Measurements from ENCODE around the gene SULT1C4.
A peak's percentile ranks its signal among the peaks of the same experiment; 100 is the strongest.
"Not testable (repeated sequence)": the region's sequence is repeated elsewhere in the genome, so short reads cannot be mapped to it uniquely, and the experiment has no call there.

Gene SULT1C4

DNA sequence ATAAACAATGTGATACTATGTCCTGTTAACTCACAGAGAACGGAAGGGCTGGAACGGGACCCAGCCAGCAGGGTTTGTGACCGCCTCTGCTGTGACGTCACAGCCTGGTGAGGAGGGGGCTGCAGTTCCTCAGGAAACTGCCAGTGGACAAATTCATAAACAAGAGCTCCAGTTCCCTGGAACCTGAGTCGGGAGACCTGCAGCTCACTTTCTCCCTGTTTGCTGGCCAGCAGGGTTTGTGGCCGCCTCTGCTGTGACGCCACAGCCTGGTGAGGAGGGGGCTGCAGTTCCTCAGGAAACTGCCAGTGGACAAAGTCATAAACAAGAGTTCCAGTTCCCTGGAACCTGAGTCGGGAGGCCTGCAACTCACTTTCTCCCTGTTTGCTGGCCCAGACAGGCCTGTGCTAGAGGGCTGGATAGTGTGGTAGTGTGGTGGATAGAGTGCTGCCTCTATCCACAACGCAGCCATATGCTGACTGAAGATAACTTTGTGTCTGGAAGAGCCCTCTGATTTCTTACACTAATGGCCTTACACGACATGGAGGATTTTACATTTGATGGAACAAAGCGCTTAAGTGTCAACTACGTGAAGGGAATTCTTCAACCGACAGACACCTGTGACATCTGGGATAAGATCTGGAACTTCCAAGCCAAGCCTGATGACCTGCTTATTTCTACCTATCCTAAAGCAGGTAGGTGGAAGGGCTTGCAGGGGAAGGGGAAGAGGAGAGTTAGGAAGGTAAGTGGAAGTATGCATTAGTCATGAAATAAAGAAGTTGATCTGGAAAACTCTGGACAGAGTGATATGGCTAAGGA, at the start of gene SULT1C4:
Gene SULT1C4, plus strand, starts transcription at position 140 of the 816 bp plus-strand sequence. Its CDS starts 384 bp downstream, at position 524.
- no peak for DNase-seq (ENCODE audit: low read depth)

DNA sequence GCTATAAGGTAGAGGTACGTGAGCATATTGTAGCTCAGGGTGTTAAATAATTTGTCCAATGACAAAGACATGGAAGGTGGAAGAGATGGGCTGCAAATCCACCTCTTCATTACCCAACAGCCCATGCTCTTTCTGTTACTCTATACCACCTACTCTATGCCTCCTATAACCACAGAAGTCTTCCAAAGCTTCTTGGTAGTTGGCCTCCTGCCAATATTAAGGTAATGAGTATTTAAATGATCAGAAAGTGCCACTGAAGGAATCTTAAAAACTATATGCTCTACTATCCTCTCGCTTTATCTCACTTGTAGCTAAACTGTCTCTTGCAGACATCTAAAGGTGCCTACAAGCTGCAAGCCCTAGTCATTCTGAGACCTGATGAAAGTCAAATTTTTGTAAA, 48.0 kb upstream of the SULT1C4 start:
- DNase-seq (ENCODE audit: low read depth): no peak

DNA sequence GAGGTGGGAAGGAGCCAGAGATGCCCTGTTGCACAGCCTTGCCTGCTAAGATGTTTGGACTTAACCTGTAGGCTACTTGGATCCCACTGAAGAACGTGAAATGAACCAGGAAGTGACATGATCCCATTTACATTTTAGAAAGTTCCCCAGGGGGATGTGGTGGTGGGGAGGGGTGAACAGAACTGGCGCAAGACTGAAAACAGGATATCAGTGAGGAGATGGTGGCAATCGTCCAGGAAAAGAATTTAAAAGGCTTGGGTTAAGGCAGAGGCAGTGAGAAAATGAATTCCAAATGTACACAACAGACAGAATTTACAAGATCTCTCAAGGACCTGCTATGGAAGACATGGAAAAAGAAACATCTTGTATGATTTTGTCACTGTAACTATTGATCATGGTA, 46.8 kb upstream of the SULT1C4 start:
- no peak for DNase-seq (ENCODE audit: low read depth)

DNA sequence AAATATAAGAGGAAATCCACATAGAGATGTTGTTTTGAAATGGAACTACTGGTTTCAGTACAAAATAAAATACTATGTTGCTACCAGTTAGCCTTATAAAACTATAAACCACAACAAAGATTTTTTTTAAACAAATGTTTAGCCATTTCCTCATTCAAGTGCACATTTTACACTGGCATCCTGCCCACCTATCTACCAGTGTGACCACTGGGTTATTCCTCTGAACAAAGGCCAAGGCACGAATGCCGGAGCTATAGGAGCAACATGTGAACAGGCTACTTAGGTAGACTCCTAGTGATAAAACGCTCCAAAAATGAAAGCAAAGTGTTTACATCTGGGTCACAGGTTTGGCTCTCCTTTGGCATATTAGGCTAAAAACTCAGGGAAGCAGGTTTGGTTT, 31.8 kb upstream of the SULT1C4 start:
- no peak for DNase-seq (ENCODE audit: low read depth)

DNA sequence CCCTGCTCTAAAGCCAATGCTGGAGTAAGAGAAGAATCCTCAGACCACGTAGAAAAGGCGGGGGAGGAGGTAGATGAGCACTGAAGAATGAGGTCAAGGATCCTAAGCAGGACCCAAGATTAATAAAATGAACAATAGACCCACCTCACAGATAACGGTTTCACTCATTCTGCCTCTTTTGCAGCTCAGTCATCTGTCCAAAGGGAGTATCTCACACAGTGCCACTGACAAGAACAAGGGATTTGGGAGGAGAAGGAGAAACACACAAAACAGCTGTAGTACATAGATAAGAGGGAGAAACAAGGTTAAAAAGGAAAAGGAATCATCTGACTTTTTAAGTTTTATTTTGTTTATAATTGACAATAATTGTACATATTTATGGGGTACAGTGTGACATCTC, 30.9 kb upstream of the SULT1C4 start:
- DNase-seq (ENCODE audit: low read depth): no peak

DNA sequence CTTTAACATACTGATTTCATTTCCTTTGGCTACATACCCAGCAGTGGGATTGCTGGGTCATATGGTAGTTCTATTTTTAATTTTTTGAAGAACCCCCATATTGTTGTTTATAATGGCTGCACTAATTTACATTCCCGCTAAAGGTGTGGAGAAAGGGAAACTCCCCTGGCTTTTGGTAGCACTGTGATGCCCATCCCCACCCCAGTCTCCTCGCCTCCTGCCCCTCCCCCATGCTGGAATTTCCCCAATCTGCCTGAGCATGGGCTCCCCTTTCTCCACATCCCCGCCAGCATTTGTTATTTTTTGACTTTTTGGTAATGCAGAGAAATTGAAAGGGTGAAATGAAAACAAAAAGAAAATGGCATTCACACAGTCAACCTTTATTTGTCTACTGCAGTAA, 30.0 kb upstream of the SULT1C4 start:
- no peak for DNase-seq (ENCODE audit: low read depth)

DNA sequence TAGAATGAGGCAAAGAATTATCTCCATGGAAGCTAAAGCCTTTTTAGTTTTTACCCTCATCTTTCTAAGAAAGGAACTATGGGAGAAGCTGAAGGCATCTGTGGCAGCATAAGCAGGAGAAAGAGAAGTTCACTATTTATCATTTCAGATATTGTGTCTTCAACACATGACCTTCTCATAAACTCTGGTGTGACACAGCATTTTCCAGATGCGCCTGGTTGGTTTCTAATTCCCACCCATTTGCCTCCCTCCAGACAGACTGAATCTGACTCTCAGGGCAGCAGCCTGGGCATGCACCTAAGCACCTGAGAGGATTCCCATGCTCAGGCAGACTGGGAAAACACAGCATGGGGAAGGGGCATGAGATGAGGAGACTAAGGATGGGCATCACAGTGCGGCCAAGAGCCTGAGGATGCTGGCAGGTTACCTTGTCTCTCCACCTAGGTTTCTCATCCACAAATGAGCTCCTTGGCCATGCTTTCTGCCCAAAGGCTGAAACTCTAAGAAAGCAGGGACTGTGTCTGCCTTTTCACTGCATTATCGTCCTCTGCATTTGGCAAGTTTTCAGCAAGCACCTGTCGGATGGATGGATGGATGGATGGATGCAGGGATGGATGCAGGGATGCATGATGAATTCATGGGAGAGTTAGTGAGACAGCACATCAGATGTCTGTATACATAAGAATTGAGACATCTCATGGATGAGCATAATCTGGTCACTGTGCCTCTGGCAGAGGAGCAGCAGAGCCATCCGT, 28.8 kb upstream of the SULT1C4 start:
- no peak for DNase-seq (ENCODE audit: low read depth)

DNA sequence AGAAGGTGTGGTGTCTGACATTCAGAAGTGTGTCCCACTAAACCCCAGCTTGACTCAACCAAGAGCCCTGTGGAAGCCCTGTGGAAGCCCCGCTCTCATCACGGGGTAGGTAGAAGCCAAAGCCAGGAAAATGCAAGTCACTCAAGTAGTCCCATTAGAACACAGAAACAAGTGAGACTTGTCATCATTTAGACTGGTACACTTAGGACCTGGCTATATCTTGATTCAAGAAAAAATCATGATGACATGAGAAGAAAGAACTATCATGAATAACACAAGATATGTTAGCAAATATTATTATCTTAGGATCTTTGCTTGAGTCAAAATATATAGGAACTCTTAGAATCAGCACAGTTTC, 28.2 kb upstream of the SULT1C4 start:
- no peak for DNase-seq (ENCODE audit: low read depth)

DNA sequence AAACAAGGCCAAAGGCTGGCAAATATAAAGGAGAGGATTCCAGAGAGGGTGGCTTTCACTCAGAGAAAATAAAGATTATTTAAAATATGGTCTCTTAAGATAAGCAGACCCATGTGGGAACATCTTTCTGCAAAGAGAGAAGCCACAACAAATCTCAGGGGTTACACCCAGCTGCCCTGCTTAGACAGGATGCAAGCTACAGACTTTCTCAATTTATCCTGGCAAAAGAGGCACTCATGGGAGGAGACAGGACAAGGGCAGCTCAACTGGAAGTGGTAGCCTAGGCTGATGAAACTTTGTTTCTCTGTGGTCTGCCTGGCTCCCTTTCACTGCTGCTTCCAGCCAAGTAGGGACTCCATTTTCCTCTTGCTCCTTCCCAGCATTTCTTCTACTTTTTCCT, 25.9 kb upstream of the SULT1C4 start:
- DNase-seq (ENCODE audit: low read depth): peak; percentile 19

DNA sequence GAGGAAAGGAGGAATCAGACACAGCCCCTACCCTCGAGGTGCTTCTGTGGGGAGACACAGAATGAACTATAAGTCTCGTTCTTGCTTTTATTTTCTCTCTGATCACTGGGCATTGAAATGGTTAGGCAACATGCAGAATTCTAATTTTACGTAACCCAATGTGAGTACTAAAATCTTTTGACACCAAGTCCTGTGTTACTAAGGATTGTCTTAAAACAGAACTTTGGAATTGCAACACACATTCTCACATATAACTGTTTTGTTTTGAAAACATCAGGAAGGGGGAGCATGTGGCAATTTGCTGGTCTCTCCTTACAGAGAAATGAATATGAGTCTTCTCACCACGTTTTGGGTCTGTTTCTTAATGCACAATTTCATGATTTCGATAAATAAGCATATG, 23.6 kb upstream of the SULT1C4 start:
- DNase-seq (ENCODE audit: low read depth): peak; percentile 21

DNA sequence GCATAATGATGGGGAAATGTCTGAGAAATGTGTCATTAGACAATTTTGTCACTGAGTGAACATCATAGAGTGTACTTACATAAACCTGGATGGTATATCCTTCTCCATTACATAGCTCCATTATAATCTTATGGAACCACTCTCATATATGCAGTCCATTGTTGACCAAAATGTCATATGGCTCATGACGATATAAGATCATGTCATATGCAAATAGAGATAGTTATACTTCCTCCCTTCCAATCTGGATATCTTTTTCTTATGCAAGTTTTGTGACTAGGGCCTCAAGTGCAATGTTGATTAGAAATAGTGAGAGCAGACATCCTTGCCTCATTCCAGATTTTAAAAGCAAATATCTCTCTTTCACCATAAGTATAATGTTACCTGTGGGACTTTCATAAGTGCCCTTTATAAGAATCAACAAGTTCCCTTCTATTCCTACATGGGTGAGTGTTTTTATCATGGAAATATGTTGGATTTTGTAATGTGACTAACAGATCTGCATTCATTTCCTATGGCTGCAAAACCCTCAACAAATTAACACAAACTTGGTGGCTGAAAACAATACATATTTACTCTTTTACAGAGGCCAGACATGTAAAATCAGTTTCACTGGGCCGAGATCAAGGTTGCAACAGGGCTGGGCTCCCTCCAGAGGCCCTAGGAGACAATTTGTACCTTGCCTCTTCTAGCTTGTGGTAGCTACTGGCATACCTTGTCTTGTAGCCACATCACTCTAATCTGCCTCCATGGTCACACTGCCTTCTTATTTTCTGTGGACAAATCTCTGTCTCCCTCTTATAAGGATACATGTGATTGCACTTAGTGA, 21.6 kb upstream of the SULT1C4 start:
- no peak for DNase-seq (ENCODE audit: low read depth)

DNA sequence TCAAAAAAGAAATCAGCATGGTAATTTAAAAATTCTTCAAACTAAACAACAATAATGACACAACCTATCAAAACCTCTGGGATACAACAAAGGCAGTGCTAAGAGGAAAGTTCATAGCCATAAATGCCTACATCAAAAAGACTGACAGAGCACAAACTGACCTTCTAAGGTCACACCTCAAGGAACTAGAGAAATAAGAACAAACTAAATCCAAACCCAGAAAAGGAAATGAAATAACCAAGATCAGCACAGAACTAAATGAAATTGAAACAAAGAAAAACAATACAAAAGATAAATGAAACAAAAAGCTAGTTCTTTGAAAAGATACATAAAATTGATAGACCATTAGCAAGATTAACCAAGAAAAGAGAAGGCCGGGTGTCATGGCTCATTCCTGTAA, 18.4 kb upstream of the SULT1C4 start:
- not testable (repeated sequence) for DNase-seq (ENCODE audit: low read depth)

DNA sequence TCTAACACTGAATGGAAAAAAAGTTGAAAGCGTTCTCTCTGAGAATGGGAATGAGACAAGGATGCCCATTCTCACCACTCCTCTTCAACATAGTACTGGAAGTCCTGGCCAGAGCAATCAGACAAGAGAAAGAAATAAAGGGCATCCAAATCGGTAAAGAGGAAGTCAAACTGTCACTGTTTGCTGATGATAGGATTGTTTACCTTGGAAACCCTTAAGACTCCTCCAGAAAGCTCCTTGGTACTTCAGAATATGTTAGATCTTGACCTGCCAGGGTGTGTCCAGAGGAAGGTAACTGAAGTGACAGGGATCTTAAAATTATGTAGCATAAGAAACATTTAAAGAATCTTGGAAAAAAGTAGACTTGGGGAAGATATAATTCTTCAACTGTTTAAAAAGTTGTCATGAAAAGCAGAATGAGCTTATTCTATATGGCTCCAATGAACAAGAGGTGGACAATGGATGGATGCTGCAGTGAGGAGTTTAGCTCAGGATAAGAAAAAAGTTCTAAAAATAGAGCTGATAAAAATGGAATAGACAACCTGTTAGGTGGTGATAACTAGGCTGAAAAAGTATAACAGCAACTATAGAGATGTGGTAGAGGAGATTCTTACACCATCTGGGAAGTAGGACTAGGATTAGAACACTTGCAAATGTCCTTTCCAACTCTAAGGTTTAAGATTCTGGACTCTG, 16.8 kb upstream of the SULT1C4 start:
- no peak for DNase-seq (ENCODE audit: low read depth)

DNA sequence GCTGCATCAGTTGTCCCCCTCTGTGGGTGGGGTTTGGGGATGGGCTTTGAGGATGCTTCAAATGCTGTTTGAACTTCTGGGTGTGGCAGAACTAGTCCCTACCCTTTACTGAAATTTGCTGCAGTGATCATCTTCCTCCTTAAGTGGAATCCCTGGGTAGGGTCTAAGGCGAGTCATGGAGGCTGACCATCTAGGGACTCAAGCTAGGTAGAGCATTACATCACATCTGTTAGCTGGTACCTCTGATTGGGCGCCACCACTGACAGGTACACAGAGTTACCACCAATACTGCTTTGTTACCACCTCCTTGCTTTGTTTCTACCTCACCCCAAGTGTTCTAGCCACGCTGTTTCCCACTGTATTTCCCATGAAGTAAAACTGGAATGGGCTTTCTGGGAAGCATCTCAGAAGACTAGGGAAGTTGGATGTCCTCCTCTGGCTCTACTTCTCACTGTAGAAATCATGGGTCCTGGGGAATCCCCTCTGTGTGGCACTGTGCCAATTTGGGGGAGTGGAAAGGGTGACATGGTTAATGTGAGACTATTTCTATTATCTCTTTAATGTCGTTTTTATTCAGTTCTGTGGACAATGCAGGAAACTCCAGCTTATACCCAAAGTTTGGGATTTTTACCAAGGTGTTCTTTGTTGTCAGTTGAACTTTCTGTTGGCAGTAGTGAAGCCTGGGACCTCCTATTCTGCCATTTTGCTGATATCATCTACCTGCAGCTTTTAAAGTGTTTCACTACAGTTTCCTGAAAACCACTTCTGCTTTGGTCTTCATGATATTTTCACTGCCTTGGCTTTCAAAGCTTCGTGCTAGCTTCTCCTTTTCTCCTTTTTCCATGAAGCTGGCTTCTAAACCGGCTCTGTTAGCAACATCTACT, 14.5 kb upstream of the SULT1C4 start:
- DNase-seq (ENCODE audit: low read depth): no peak

DNA sequence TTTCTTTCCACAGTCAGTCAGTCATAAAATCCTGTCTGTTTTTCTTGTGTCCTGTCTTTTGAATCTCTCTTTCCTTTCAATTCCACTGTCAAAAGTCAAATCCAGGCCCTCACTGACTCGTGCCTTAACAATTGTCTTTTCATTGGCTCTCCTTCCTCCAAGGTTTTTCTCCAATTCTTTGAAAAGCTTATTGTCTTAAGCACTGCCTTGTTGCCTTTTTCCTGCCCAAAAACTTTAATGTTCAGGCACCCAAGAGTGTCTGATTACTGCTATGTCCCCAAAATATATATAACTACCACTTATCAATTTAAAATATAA, 13.9 kb upstream of the SULT1C4 start:
- DNase-seq (ENCODE audit: low read depth): no peak

DNA sequence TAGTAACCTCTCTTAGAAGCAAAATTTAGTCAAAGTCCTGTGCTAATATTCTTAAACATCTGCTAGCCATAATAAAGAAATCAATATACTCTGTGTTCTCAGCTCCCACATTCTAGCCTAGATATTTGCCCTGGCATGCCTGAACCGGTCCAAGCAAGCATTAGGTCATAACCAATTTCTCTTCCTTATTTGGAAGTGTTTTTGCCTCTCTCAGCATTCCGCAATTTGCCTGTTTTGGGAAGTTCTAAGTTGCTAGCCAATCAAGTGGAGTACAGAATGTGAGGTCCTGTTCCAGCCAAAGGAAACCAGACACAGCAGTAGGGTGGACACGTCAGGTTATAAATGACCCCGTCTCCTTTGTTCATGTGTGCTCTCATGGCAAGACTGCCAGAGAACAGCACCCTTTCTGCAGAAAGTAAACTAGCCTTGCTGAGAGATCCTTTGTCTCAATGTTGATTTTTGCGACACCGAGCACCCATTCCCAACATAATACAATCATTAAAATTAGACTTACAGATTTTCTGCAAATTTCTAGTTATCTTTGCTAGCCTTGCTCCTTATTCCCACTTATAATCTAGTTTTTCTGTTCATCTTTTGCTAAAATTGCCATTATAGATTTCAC, 13.0 kb upstream of the SULT1C4 start:
- DNase-seq (ENCODE audit: low read depth): no peak

DNA sequence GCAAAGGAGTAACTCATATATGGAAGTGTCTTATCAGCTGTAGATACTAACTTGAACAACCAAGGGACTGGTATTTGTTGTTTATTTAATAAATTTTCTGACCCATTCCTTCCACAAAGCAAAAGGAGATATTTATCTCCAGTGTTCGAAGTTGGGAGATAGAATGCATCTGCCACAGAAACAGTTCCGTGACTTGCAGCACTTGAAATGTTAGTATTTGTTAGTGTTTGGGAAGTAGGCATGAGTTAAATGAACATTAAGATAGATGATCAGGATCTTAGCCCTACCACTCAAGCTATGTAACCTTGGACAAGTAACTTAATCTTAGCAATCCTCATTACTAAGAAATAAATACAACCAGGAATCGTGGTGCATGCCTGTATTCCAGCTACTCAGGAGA, 12.1 kb upstream of the SULT1C4 start:
- no peak for DNase-seq (ENCODE audit: low read depth)

DNA sequence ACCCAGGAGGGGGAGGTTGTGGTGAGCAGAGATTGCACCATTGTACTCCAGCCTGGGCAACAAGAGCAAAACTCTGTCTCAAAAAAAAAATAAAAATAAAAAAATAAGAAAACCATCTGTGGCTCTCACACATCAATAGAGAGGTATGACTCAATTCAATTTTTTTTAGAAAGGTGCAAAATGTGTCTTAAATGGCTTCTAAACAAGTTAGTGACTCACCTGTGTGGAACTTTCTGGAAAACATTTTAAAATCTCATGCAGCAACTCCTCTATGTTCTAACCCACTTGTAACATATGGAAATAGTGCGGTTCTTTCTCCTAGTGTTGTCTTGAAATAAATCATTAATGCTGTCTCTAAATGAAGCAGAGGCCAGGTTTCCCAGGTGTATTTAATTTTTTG, 10.7 kb upstream of the SULT1C4 start:
- DNase-seq (ENCODE audit: low read depth): no peak

DNA sequence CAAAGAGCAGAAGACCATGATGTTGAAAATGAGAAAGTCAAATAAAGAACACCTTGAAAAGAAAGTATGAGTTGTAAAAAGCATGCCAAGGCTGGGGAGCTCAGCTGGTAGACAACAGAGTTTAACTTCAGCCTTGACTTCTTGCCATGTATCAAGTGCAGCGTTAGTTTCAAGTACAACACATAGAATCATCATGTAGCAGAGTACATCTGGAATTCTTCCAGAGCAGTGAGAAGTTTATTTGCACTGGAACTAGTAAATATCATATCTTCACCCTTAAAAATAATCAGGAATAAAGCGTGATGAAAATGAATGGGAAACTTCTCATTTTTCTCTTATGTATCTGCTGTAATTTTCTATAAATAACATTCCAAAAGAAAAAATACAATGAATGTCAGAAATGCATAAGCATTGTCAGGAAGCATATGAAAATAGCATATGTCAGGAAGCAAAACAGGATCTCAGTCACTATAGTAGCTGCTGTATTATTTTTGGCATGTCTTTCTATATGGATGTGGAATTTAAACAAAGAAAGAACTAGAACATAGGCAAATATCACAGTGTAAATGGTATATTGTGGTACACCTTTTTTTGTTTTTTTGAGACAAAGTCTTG, 10.1 kb upstream of the SULT1C4 start:
- no peak for DNase-seq (ENCODE audit: low read depth)

DNA sequence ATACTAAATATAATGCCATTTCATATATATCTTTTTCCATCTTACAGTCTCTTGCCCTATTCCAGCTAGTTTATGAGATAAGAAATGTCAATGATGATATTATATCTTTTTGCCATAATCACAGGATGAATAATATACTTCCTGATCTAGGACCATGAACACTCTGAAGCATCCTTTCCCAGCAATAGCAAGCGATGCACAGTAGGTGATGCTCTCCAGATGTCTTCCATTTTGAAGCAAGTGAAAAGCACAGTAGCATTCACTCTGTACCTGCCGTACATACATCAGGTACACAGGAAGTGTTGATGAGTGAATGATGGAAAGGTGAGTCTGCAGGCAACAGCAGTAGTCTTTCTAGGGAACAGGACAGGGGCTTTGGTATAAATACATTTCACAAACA, 8.6 kb upstream of the SULT1C4 start:
- DNase-seq (ENCODE audit: low read depth): no peak

Data from amniotic epithelial cell (primary cell).